H1 (cell line): ENCODE results near the gene SYNDIG1. TPM values are rescaled to one million over a fixed set of nuclear protein-coding genes. Genes with fewer than 3 reads are reported as not detected.

ENCODE experiments used
- CTCF ChIA-PET: fragments of 300-600 bp; sonication (Branson Sonifier 250); formaldehyde crosslinking; loops from one replicate; lab custom pipeline; 2021; ENCODE audit not compliant: partially characterized antibody; lab: Charles Lee
- POLR2A ChIA-PET: fragments of 300-600 bp; sonication (Branson Sonifier 250); formaldehyde crosslinking; loops from one replicate; lab custom pipeline; 2021; ENCODE audit warnings: inconsistent platforms; ENCODE audit not compliant: partially characterized antibody; lab: Charles Lee
- DNase-seq, 2 experiments: peaks; one replicate each; pipeline versions ENCODE4 v3.0.0 to v3.0.0-alpha.2; 2010 to 2022; ENCODE audit warnings: low spot score in 2 of 2, low read depth in 1 of 2, mixed read lengths in 1 of 2
- FAIRE-seq: peaks from 2 replicates; lab custom pipeline; 2011; peaks lifted over from hg19 to GRCh38; lab: Jason Lieb, UNC
- H2AFZ ChIP-seq: 2 replicates; pipeline ENCODE4 v1.8.1; 2012; ENCODE audit warnings: low read length, inconsistent platforms
- H2AK5ac ChIP-seq: 2 replicates; pipeline ENCODE4 v1.6.1; 2013; ENCODE audit warnings: low read depth, low read length
- H2BK120ac ChIP-seq: replicated peaks from 2 replicates; pipeline ENCODE3; 2013; ENCODE audit warnings: low read depth, low read length, inconsistent platforms
- H2BK12ac ChIP-seq: 2 replicates; pipeline ENCODE4 v1.6.1; 2013; ENCODE audit warnings: low read depth, low read length
- H2BK15ac ChIP-seq: 2 replicates; pipeline ENCODE4 v1.6.1; 2013; ENCODE audit warnings: low read length
- H2BK20ac ChIP-seq: 2 replicates; pipeline ENCODE4 v1.6.1; 2013; ENCODE audit warnings: low read length
- H2BK5ac ChIP-seq: 2 replicates; pipeline ENCODE4 v1.6.1; 2013; ENCODE audit warnings: low read depth, low read length
- H3K14ac ChIP-seq: 2 replicates; pipeline ENCODE4 v1.6.1; 2013; ENCODE audit warnings: inconsistent platforms; ENCODE audit not compliant: insufficient read length
- H3K18ac ChIP-seq: 2 replicates; pipeline ENCODE4 v1.6.1; 2013; ENCODE audit warnings: low read length; ENCODE audit errors: extremely low read depth
- H3K23ac ChIP-seq: 2 replicates; pipeline ENCODE4 v1.6.1; 2013; ENCODE audit warnings: inconsistent platforms; ENCODE audit not compliant: insufficient read length
- H3K23me2 ChIP-seq: 2 replicates; pipeline ENCODE4 v1.6.1; 2013; ENCODE audit warnings: low read depth, low read length
- H3K27ac ChIP-seq: 2 replicates; pipeline ENCODE4 v1.6.1; 2011; ENCODE audit warnings: low read depth, low read length, inconsistent platforms
- H3K27me3 ChIP-seq, 4 experiments: replicated peaks in 1 of 4; 1 replicate in 1 of 4; 2 replicates in 3 of 4; pipeline versions ENCODE4 v1.6.1 to v1.8.1; 2011 to 2013; ENCODE audit warnings: low read length in 3 of 4, mild to moderate bottlenecking in 3 of 4, inconsistent platforms in 2 of 4, mixed read lengths in 2 of 4, moderate library complexity in 1 of 4; ENCODE audit not compliant: control insufficient read depth in 3 of 4, insufficient read depth in 3 of 4; ENCODE audit errors: extremely low read depth in 1 of 4
- H3K36me3 ChIP-seq, 4 experiments: 2 replicates each; pipeline versions ENCODE4 v1.6.1 to v1.8.1; 2011 to 2013; ENCODE audit warnings: mild to moderate bottlenecking in 4 of 4, low read length in 3 of 4, moderate library complexity in 2 of 4, control low read depth in 1 of 4, inconsistent platforms in 1 of 4; ENCODE audit not compliant: insufficient read depth in 4 of 4, control insufficient read depth in 2 of 4
- H3K4ac ChIP-seq: replicated peaks from 2 replicates; pipeline ENCODE3; 2013; ENCODE audit warnings: low read length, low read depth, mixed read lengths, inconsistent platforms; ENCODE audit not compliant: insufficient read length
- H3K4me1 ChIP-seq, 4 experiments: replicated peaks in 1 of 4; 1 replicate in 1 of 4; 2 replicates in 3 of 4; pipeline versions ENCODE4 v1.6.1 to v1.8.1; 2011 to 2013; ENCODE audit warnings: low read length in 3 of 4, inconsistent platforms in 2 of 4, mixed read lengths in 1 of 4; ENCODE audit not compliant: insufficient read depth in 4 of 4, control insufficient read depth in 3 of 4
- H3K4me2 ChIP-seq, 2 experiments: 2 replicates each; pipeline versions ENCODE4 v1.6.1 to v1.8.1; 2011 to 2013; ENCODE audit warnings: low read depth in 2 of 2, low read length in 2 of 2, control low read depth in 1 of 2, inconsistent platforms in 1 of 2, mild to moderate bottlenecking in 1 of 2; ENCODE audit not compliant: insufficient read depth in 1 of 2
- H3K4me3 ChIP-seq, 4 experiments: fragments of 200-600, 300-600 bp in 1 of 4; sonication (generic), shearing (Covaris generic), sonication (Bioruptor Twin) in 1 of 4; 2 replicates each; pipeline versions ENCODE4 v1.5.1 to v1.8.1; 2011 to 2016; ENCODE audit warnings: low read length in 4 of 4, low read depth in 3 of 4, control low read depth in 2 of 4, inconsistent platforms in 2 of 4, mild to moderate bottlenecking in 2 of 4, mixed read lengths in 1 of 4, moderate library complexity in 1 of 4; ENCODE audit not compliant: insufficient read depth in 2 of 4; ENCODE audit errors: extremely low read depth in 1 of 4
- H3K56ac ChIP-seq: replicated peaks from 2 replicates; pipeline ENCODE3; 2013; ENCODE audit warnings: low read depth, mild to moderate bottlenecking, mixed read lengths, low read length, inconsistent platforms; ENCODE audit not compliant: insufficient read length
- H3K79me1 ChIP-seq: 2 replicates; pipeline ENCODE4 v1.6.1; 2013; ENCODE audit warnings: low read depth, low read length, control low read depth
- H3K79me2 ChIP-seq, 2 experiments: 2 replicates each; pipeline versions ENCODE4 v1.6.1 to v1.8.1; 2012 to 2013; ENCODE audit warnings: low read length in 2 of 2, mild to moderate bottlenecking in 2 of 2, inconsistent platforms in 1 of 2; ENCODE audit not compliant: insufficient read depth in 2 of 2, control insufficient read depth in 1 of 2
- H3K9ac ChIP-seq, 4 experiments: replicated peaks in 1 of 4; 1 replicate in 1 of 4; 2 replicates in 3 of 4; pipeline versions ENCODE4 v1.6.1 to v1.8.1; 2011 to 2013; ENCODE audit warnings: low read depth in 3 of 4, low read length in 3 of 4, control low read depth in 2 of 4, mild to moderate bottlenecking in 2 of 4, moderate library complexity in 2 of 4, inconsistent platforms in 1 of 4; ENCODE audit errors: extremely low read depth in 1 of 4
- H3K9me3 ChIP-seq, 2 experiments: 2 replicates each; pipeline versions ENCODE4 v1.6.1 to v1.8.1; 2012 to 2013; ENCODE audit warnings: mild to moderate bottlenecking in 2 of 2, moderate library complexity in 2 of 2, control low read depth in 1 of 2, inconsistent platforms in 1 of 2, low read depth in 1 of 2, low read length in 1 of 2, mixed read lengths in 1 of 2; ENCODE audit not compliant: insufficient read depth in 2 of 2
- H4K20me1 ChIP-seq, 2 experiments: replicated peaks in 1 of 2; 2 replicates each; pipeline versions ENCODE3 to v1.8.1; 2011 to 2013; ENCODE audit warnings: inconsistent platforms in 2 of 2, low read length in 2 of 2, mild to moderate bottlenecking in 1 of 2; ENCODE audit not compliant: insufficient read depth in 2 of 2, control insufficient read depth in 1 of 2
- H4K5ac ChIP-seq: 2 replicates; pipeline ENCODE4 v1.6.1; 2013; ENCODE audit warnings: low read length, low read depth, mixed read lengths, inconsistent platforms; ENCODE audit not compliant: insufficient read length
- H4K8ac ChIP-seq: 2 replicates; pipeline ENCODE4 v1.8.0; 2013; ENCODE audit warnings: mild to moderate bottlenecking, moderate library complexity, low read length, inconsistent platforms; ENCODE audit not compliant: insufficient read depth; ENCODE audit errors: extremely low read depth
- H4K91ac ChIP-seq: replicated peaks from 2 replicates; pipeline ENCODE3; 2013; ENCODE audit warnings: low read length, mixed read lengths, inconsistent platforms; ENCODE audit not compliant: insufficient read length
- FOSL1 ChIP-seq: IDR thresholded peaks from 2 replicates; pipeline ENCODE4 v1.6.1; 2011; ENCODE audit warnings: mild to moderate bottlenecking, low read depth, low read length, moderate library complexity; ENCODE audit not compliant: insufficient read depth
- JUN ChIP-seq: IDR thresholded peaks from 2 replicates; pipeline ENCODE4 v1.6.1; 2011; ENCODE audit warnings: low read depth, mild to moderate bottlenecking, improper control_type of control experiment, low read length
- JUND ChIP-seq: IDR thresholded peaks from 2 replicates; pipeline ENCODE4 v1.6.1; 2011; ENCODE audit warnings: mild to moderate bottlenecking, improper control_type of control experiment, low read length
- POLR2AphosphoS5 ChIP-seq: IDR thresholded peaks from 2 replicates; pipeline ENCODE4 v1.6.1; 2011; ENCODE audit warnings: low read depth, low read length
- SIX5 ChIP-seq: IDR thresholded peaks from 2 replicates; pipeline ENCODE4 v1.6.1; 2011; ENCODE audit warnings: mild to moderate bottlenecking, low read depth, low read length
- WGBS, 2 experiments: shearing (Covaris generic) in 1 of 2; methylation state at CpG; one replicate each; pipeline versions ENCODE4 v1.1.6 to v1.1.7; 2013 to 2015; ENCODE audit warnings: low lambda C conversion rate in 2 of 2, mixed read lengths in 2 of 2, inconsistent platforms in 1 of 2, low coverage in 1 of 2, missing lambda C conversion rate in 1 of 2; ENCODE audit not compliant: insufficient replicate concordance in 2 of 2, insufficient coverage in 1 of 2, insufficient read length in 1 of 2; ENCODE audit errors: extremely low coverage in 1 of 2, missing lambda C conversion rate in 1 of 2; 5-methylcytosine and 5-hydroxymethylcytosine counted together
- polyA plus RNA-seq, 7 experiments: library from polyadenylated mRNA; depleted of rRNA in 3 of 7; stranded (reverse) in 5 of 7; unstranded in 2 of 7; fragments of >200 nt in 5 of 7; fragments of 200-250 nt in 2 of 7; gene quantifications; 1 replicate in 5 of 7; 2 replicates in 1 of 7; 4 replicates in 1 of 7; pipeline versions ENCODE4 v1.2.1 to v1.2.3, GENCODE V29; 2011 to 2013; ENCODE audit warnings: missing spikeins in 2 of 7, mixed read lengths in 2 of 7
- total RNA-seq: library from RNA; stranded (reverse); fragmentation: NEBNext Ultra II Directional; extraction: Animal tissue kit (Norgen Biotek cat#: 25700); gene quantifications from 2 replicates; pipeline ENCODE4 v1.2.1, GENCODE V29; 2021

Gene SYNDIG1
- total and polyA plus RNA-seq, 2 of the 8 experiments (the other 6 are each of a cell fraction or from before 2014, with no cell fraction given), result 6.5 to 7.8 TPM

DNA sequence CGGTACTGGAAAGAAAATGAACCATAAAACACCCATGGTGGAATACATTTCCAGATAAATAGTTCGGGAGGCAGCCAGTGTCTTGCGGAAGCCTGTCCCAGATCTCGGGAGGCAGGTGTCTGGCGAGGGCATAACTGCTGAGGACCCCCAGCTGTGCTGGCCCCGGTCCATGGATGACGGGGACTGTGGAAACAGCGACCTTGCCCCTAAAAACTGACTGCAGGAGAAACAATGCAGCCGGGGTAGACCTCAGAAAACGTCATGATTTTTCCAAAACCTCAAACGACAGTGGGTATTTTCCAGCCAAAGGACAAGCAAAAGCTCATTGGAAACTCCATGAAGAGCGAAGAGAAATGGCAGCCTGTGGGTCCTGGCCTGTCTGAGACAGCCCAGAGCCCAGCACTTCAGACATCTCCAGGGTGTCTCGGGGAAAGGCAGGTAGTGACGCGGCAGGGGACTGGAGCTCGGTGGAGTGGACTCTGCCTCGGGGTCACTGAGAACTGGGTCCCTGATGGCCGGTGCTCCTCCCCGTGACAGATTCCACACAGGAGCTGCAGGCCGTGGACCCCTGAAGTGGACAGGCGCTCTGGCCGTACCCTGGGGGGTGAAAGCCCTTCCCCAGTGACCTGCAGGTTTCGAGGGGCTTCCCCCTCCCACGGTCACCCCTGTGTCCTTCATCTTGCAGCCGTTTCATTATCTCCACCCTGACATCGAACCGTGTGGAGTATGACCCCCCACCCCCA, 188.6 kb downstream of the SYNDIG1 start:
- Histone ChIP-seq H3K79me1 (no peaks in the 10 kb centered on the region), H3K23me2 (no peaks in the 10 kb centered on the region; the same call in 1 of the 2 replicates), H3K4ac (no peak overlapping the region), H4K20me1 (no peaks in the 10 kb centered on the region), H3K4me2 (no peak overlapping the region), H4K5ac (no peak overlapping the region), H3K36me3 (no peaks in the 10 kb centered on the region), H3K4me3 (no peak overlapping the region), H2BK15ac (no peak overlapping the region), H3K79me2 (no peaks in the 10 kb centered on the region), H2BK20ac (no peak overlapping the region), H3K18ac (no peak overlapping the region), H2BK120ac (no peak overlapping the region), H3K56ac (no peak overlapping the region), H3K9me3 (no peaks in the 10 kb centered on the region; a peak in 1 of 4 replicates), H3K27ac (no peak overlapping the region), H3K14ac (no peak overlapping the region), H3K27me3 (no peaks in the 10 kb centered on the region), H2BK12ac (no peak overlapping the region), H3K23ac (no peak overlapping the region), H4K91ac (no peak overlapping the region), H2AFZ (no peak overlapping the region), H2AK5ac (no peak overlapping the region), H3K9ac (no peak overlapping the region), H2BK5ac (no peak overlapping the region; the same call in 1 of the 2 replicates), H3K4me1 (no peaks in the 10 kb centered on the region), H4K8ac (no peak overlapping the region)
- POLR2A ChIA-PET, result interaction anchor here (0.7 kb wide), 1 partner anchor 12 kb away, joined by 4 read pairs; no protein-coding TSS in a partner anchor
- FAIRE-seq (no peak), DNase-seq (no peak)
- CTCF ChIA-PET, result interaction anchor here (0.7 to 0.8 kb wide), 2 partner anchors 13 to 49 kb away, joined by 3 read pairs; no protein-coding TSS in a partner anchor
- TF ChIP-seq POLR2AphosphoS5 (no peak), FOSL1 (no peak), JUN (no peak), SIX5 (no peak), JUND (no peak)
- 93% methylated on average over 24 of the region's 27 CpGs; no CpG with 5 or more reads in 1 of the 2 experiments for WGBS, 2 experiments
